ENCODE results near the gene RPL28. TPM values are rescaled to one million over a fixed set of nuclear protein-coding genes. Genes with fewer than 3 reads are reported as not detected.
A peak's percentile ranks its signal among the peaks of the same experiment; 100 is the strongest.

Gene RPL28
- total and polyA plus RNA-seq, 2 of the 13 experiments (the other 11 are each of a cell fraction or from before 2014, with no cell fraction given), result 105 to 420 TPM

DNA sequence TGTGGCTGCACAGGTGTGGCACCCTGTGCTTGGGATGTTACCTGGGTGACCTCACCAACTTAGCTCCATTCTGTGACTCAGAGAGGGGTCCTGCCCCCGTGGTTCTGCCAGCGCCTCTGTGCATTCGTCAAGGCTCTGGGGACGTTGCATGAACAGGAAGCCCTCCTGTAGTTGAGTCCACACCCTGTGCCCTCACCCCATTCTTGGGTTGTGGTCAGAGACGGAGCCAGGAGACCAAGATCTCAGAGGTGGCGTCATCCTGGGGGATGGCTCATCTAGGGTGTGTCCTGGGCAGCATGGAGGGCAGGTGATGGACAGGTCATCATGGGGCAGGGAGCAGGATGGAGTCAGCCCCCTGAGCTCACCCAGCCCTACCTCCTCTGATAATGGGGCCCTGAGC, 33.7 kb upstream of the RPL28 start (continued):
- TF ChIP-seq, protein P1, sequence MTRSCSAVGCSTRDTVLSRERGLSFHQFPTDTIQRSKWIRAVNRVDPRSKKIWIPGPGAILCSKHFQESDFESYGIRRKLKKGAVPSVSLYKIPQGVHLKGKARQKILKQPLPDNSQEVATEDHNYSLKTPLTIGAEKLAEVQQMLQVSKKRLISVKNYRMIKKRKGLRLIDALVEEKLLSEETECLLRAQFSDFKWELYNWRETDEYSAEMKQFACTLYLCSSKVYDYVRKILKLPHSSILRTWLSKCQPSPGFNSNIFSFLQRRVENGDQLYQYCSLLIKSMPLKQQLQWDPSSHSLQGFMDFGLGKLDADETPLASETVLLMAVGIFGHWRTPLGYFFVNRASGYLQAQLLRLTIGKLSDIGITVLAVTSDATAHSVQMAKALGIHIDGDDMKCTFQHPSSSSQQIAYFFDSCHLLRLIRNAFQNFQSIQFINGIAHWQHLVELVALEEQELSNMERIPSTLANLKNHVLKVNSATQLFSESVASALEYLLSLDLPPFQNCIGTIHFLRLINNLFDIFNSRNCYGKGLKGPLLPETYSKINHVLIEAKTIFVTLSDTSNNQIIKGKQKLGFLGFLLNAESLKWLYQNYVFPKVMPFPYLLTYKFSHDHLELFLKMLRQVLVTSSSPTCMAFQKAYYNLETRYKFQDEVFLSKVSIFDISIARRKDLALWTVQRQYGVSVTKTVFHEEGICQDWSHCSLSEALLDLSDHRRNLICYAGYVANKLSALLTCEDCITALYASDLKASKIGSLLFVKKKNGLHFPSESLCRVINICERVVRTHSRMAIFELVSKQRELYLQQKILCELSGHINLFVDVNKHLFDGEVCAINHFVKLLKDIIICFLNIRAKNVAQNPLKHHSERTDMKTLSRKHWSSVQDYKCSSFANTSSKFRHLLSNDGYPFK (CRISPR knock-in tag; IDR thresholded peaks at IDR 0.05; ENCODE audit: borderline replicate concordance), result no peak
- TF ChIP-seq REPIN1 (CRISPR knock-in tag; IDR thresholded peaks at IDR 0.05; ENCODE audit: borderline replicate concordance, low read depth) (no peak), HMGA1 (CRISPR knock-in tag; conservative IDR thresholded peaks at IDR 0.05) (no peak)

DNA sequence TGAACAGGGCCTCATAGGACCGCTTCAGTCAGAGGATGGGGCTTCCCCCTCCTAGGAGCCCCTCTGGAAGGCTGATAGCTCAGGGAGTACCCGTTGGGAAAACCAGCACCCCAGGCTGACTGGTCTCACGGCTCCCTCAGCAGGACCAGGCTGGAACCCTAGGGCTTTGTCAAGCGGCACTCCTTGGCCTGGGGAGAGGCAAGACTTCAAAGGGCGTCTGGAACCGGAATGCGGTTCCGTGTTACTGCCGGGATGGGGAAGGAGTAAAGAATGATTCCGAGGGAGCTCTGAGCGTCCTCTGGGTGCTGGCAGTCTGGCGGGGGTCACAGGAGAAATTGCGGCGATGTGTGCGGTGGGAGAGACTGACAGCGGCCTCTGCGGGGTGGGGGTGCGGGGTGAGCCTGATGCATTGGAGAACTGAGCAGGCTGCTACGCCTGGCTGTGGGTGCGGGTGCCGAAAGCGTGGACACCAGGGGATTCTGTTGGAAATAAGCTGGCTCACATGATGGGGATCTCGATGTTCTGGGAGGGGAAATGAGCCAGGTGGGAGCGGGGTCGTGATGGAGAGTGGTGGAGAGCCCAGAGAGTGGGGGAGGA, 33.1 kb upstream of the RPL28 start:
- in situ Hi-C loops (cut with HindIII; ENCODE audit: extremely low pct_ligation_motif_present, low pct_unique_long_range_greater_than_20kb), result no loop called here
- intact Hi-C loops (cut with micrococcal nuclease; ENCODE audit: unreplicated experiment), result no loop called here
- Histone ChIP-seq H4K20me1 (ENCODE audit: insufficient read depth, low read length) (0 out of 2 replicates have a peak, but pooled peaks cover 4% of the 10 kb centered on the region), H3K4me3 (replicated peaks in 1 of 3; ENCODE audit: insufficient read depth in 1 of 3, low read depth in 2 of 3, low read length in 3 of 3) (no peak overlapping the region), H3K9ac (ENCODE audit: insufficient read depth, low read depth, low read length) (no peak overlapping the region), H3K4me2 (ENCODE audit: low read depth, low read length) (no peak overlapping the region), H3K4me1 (ENCODE audit: insufficient read depth, low read length) (peaks cover 19% of the 10 kb centered on the region), H3K79me2 (ENCODE audit: insufficient read depth, low read length) (no peaks in the 10 kb centered on the region), H3K36me3 (replicated peaks in 1 of 2; ENCODE audit: control insufficient read depth in 1 of 2, insufficient read depth in 2 of 2, low read length in 2 of 2) (no peaks in the 10 kb centered on the region; a peak in 1 of 5 replicates), H3K27ac (ENCODE audit: extremely low read length, insufficient read depth, low read length) (no peak overlapping the region), H3K9me3 (ENCODE audit: low read length) (no peaks in the 10 kb centered on the region), H2AFZ (ENCODE audit: low read length) (no peak overlapping the region), H3K27me3 (ENCODE audit: control insufficient read depth in 1 of 2, insufficient read depth in 2 of 2, low read length in 2 of 2) (peaks cover 8 to 49% of the 10 kb centered on the region in 2 experiments)
- no TSS peak for BruUV-seq (replicated peaks)
- ChIA-PET POLR2A (interaction anchor here (0.9 to 1.8 kb wide), 2 partner anchors 13 to 19 kb away, joined by 3 to 4 read pairs; partner anchors contain the start of gene KMT5C), CTCF (ENCODE audit: low intra/inter-chr PET ratio, low total read pairs) (no interaction called here)
- 27% methylated on average over 24 of the region's 25 CpGs for WGBS (ENCODE audit: low lambda C conversion rate)
- no peak for DNase-seq (ENCODE audit: low spot score)
- TF ChIP-seq ZNF547 (CRISPR knock-in tag; IDR thresholded peaks at IDR 0.05), result 0 out of 2 replicates have a peak, but pooled peaks have one; percentile 23
- TF ChIP-seq, protein P2, sequence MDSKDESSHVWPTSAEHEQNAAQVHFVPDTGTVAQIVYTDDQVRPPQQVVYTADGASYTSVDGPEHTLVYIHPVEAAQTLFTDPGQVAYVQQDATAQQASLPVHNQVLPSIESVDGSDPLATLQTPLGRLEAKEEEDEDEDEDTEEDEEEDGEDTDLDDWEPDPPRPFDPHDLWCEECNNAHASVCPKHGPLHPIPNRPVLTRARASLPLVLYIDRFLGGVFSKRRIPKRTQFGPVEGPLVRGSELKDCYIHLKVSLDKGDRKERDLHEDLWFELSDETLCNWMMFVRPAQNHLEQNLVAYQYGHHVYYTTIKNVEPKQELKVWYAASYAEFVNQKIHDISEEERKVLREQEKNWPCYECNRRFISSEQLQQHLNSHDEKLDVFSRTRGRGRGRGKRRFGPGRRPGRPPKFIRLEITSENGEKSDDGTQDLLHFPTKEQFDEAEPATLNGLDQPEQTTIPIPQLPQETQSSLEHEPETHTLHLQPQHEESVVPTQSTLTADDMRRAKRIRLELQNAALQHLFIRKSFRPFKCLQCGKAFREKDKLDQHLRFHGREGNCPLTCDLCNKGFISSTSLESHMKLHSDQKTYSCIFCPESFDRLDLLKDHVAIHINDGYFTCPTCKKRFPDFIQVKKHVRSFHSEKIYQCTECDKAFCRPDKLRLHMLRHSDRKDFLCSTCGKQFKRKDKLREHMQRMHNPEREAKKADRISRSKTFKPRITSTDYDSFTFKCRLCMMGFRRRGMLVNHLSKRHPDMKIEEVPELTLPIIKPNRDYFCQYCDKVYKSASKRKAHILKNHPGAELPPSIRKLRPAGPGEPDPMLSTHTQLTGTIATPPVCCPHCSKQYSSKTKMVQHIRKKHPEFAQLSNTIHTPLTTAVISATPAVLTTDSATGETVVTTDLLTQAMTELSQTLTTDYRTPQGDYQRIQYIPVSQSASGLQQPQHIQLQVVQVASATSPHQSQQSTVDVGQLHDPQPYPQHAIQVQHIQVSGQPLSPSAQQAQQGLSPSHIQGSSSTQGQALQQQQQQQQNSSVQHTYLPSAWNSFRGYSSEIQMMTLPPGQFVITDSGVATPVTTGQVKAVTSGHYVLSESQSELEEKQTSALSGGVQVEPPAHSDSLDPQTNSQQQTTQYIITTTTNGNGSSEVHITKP (CRISPR knock-in tag; IDR thresholded peaks at IDR 0.05; ENCODE audit: low read depth), result no peak
- ATAC-seq, result no peak
- no peak for FAIRE-seq

Data from HepG2 (cell line).